Stimulated activated naive CD4-positive, alpha-beta T cell treated with Interleukin-2 at 50 U/mL for 16 hours (primary cell): ENCODE measurements around the gene CABP2.
"Not testable (repeated sequence)": the region's sequence is repeated elsewhere in the genome, so short reads cannot be mapped to it uniquely, and the experiment has no call there.

Experiments
- DNase-seq: peaks from one replicate; lab custom pipeline; 2025; lab: John Stamatoyannopoulos, UW

Gene CABP2

GRCh38 chr11:67494371-67495233, 28.6 kb downstream of the CABP2 start:
- no peak for DNase-seq

- DNase-seq = no peak
Observed at GRCh38 chr11:67493548-67494370, 29.5 kb downstream of the CABP2 start.

GRCh38 chr11:67492801-67493547, 30.3 kb downstream of the CABP2 start:
- peak; percentile 7 for DNase-seq

GRCh38 chr11:67492069-67492727, 31.0 kb downstream of the CABP2 start:
- no peak for DNase-seq

GRCh38 chr11:67491276-67492068, 31.8 kb downstream of the CABP2 start:
- no peak for DNase-seq

GRCh38 chr11:67490727-67491065, 32.5 kb downstream of the CABP2 start:
- no peak for DNase-seq

- no peak for DNase-seq
Observed at GRCh38 chr11:67489885-67490726, 33.1 kb downstream of the CABP2 start.

GRCh38 chr11:67489203-67489884, 33.9 kb downstream of the CABP2 start:
- no peak for DNase-seq

GRCh38 chr11:67486481-67487195, 36.6 kb downstream of the CABP2 start:
- DNase-seq = peak; percentile 45

GRCh38 chr11:67485873-67486361, 37.3 kb downstream of the CABP2 start:
- DNase-seq = peak; percentile 20

- peak; percentile 61 for DNase-seq
Observed at GRCh38 chr11:67484847-67485311, 38.4 kb downstream of the CABP2 start.

- peak; percentile 41 for DNase-seq
Observed at GRCh38 chr11:67483831-67484665, 39.2 kb downstream of the CABP2 start.

GRCh38 chr11:67482827-67483798, 40.1 kb downstream of the CABP2 start, which contains the start of gene AIP:
TSS of gene AIP (plus strand) at chr11:67483026. CDS start at chr11:67483159, 133 bp downstream.
- DNase-seq = peak; percentile 98

- DNase-seq = no peak
Observed at GRCh38 chr11:67482275-67482826, 40.9 kb downstream of the CABP2 start.

- not testable (repeated sequence) for DNase-seq
Observed at GRCh38 chr11:67477344-67478050, 45.7 kb downstream of the CABP2 start.
